ENCODE results near the gene PRKRIP1. TPM values are rescaled to one million over a fixed set of nuclear protein-coding genes. Genes with fewer than 3 reads are reported as not detected.

The PRKRIP1 gene
- total and polyA plus RNA-seq, 2 donors from 2014 or later = 20.8 to 25.9 TPM

DNA sequence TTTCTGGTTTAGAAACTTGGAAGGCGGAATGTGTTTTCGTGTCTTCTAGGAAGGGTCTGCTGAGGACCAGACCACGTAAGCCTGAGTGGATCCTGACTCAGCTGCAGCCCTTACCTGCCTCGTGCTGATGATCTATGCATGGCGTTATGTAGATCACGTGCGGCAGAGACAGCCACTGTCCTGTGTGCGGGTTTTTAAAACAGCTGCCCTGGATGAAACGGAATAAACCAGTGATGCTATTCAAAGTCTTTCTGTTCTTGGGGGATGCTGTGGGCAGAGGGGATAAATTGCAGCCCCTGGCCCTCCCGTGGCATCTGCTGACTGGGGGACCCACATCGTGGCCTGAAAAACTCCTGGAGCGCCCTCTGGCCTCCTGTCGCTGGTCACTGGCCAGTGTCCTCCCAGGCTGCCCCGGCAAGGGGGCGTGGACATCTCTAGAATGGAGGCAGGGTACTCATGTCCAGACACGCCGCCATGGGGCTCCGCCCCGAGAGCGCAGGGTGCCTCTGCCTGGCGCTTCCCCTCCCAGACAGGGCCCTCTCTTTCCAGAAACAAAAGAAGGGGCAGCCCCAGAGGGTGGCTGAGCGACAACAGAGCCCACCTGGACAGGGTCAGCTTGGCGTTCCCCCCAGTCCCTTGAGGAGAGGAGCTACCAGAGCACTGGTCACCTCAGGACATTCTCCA lies 55.4 kb downstream of the PRKRIP1 start:
- peaks cover 0 to 2% (median 0%) of the 10 kb centered on the region in 3 donors for H3K4me1 ChIP-seq (ENCODE audit: control insufficient read depth in 2 of 3, insufficient read depth in 2 of 3, low read depth in 1 of 3, low read length in 3 of 3)
- no peak overlapping the region for H3K4me3 ChIP-seq (ENCODE audit: low read length in 3 of 3)
- DNase-seq (peak in 2 of 5 donors; percentile 33 to 57), FAIRE-seq (no peak)
- H3K9me3 ChIP-seq (ENCODE audit: control insufficient read depth in 2 of 3, insufficient read depth in 1 of 3, low read length in 3 of 3) = no peaks in the 10 kb centered on the region
- no peaks in the 10 kb centered on the region for H3K27me3 ChIP-seq (ENCODE audit: control insufficient read depth, insufficient read depth, low read length)
- no peak overlapping the region for H3K9ac ChIP-seq (ENCODE audit: low read length in 3 of 3)
- TF ChIP-seq, protein P1, sequence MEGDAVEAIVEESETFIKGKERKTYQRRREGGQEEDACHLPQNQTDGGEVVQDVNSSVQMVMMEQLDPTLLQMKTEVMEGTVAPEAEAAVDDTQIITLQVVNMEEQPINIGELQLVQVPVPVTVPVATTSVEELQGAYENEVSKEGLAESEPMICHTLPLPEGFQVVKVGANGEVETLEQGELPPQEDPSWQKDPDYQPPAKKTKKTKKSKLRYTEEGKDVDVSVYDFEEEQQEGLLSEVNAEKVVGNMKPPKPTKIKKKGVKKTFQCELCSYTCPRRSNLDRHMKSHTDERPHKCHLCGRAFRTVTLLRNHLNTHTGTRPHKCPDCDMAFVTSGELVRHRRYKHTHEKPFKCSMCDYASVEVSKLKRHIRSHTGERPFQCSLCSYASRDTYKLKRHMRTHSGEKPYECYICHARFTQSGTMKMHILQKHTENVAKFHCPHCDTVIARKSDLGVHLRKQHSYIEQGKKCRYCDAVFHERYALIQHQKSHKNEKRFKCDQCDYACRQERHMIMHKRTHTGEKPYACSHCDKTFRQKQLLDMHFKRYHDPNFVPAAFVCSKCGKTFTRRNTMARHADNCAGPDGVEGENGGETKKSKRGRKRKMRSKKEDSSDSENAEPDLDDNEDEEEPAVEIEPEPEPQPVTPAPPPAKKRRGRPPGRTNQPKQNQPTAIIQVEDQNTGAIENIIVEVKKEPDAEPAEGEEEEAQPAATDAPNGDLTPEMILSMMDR (IDR thresholded peaks at IDR 0.05; ENCODE audit: borderline replicate concordance, extremely low read depth, insufficient read depth) = no peak
- intact Hi-C loops (cut with DNase I) = no loop called here
- no peak overlapping the region for H3K27ac ChIP-seq (ENCODE audit: low read depth in 2 of 2, low read length in 2 of 2)
- H3K36me3 ChIP-seq (ENCODE audit: control insufficient read depth in 2 of 3, insufficient read depth in 3 of 3, low read length in 3 of 3) = peaks cover 0 to 5% (median 0%) of the 10 kb centered on the region in 3 donors

DNA sequence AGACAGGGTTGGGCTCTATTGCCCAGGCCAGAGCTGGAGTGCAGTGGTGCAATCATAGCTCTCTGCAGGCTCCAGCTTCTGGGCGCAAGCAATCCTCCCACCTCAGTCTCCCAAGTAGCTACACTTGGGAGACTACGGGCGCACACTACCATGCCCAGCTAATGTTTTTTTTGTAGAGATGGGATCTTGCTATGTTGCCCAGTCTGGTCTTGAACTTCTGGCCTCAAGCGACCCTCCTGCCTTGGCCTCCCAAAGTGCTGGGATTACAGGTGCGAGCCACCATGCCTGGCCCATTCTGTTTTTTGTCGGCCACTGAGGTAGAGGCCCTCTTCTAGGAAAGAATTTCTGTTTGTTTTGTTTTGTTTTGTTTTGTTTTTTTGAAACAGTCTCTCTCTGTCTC lies 56.3 kb downstream of the PRKRIP1 start:
- Histone ChIP-seq H3K27me3 (ENCODE audit: control insufficient read depth, insufficient read depth, low read length) (no peaks in the 10 kb centered on the region), H3K4me1 (ENCODE audit: control insufficient read depth in 2 of 3, insufficient read depth in 2 of 3, low read depth in 1 of 3, low read length in 3 of 3) (peaks cover 0 to 2% (median 0%) of the 10 kb centered on the region in 3 donors), H3K9ac (ENCODE audit: low read length in 3 of 3) (no peak overlapping the region), H3K9me3 (ENCODE audit: control insufficient read depth in 2 of 3, insufficient read depth in 1 of 3, low read length in 3 of 3) (no peaks in the 10 kb centered on the region), H3K36me3 (ENCODE audit: control insufficient read depth in 2 of 3, insufficient read depth in 3 of 3, low read length in 3 of 3) (peaks cover 0 to 2% (median 0%) of the 10 kb centered on the region in 3 donors), H3K27ac (ENCODE audit: low read depth in 2 of 2, low read length in 2 of 2) (no peak overlapping the region), H3K4me3 (ENCODE audit: low read length in 3 of 3) (no peak overlapping the region)
- TF ChIP-seq, protein P1 (IDR thresholded peaks at IDR 0.05; ENCODE audit: borderline replicate concordance, extremely low read depth, insufficient read depth) = no peak
- intact Hi-C loops (cut with DNase I) = no loop called here
- FAIRE-seq (no peak), DNase-seq (no peak)

DNA sequence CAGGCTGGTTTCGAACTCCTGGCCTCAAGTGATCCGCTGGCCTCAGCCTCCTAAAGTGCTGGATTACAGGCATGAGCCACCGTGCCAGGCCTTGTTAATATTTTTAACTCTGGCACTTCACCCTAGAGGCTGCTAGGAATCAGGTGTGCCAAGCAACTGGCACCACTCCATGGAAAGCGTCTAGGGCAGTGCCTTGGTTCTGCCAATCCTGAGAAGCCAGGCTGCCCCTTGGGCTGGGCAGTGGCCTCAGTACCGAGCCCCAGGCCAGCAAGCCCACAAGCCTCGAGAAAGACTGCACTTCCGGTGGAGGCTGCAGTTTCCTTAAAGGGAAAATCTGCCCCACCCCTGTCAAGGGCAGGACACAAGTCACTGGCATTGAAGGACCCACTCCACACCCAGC lies 57.2 kb downstream of the PRKRIP1 start:
- no peaks in the 10 kb centered on the region for H3K27me3 ChIP-seq (ENCODE audit: control insufficient read depth, insufficient read depth, low read length)
- H3K9ac ChIP-seq (ENCODE audit: low read length in 3 of 3) = no peak overlapping the region
- no peak overlapping the region for H3K4me3 ChIP-seq (ENCODE audit: low read length in 3 of 3)
- H3K9me3 ChIP-seq (ENCODE audit: control insufficient read depth in 2 of 3, insufficient read depth in 1 of 3, low read length in 3 of 3) = no peaks in the 10 kb centered on the region
- TF ChIP-seq, protein P1 (IDR thresholded peaks at IDR 0.05; ENCODE audit: borderline replicate concordance, extremely low read depth, insufficient read depth) = no peak
- H3K27ac ChIP-seq (ENCODE audit: low read depth in 2 of 2, low read length in 2 of 2) = no peak overlapping the region
- DNase-seq (no peak), FAIRE-seq (no peak)
- H3K36me3 ChIP-seq (ENCODE audit: control insufficient read depth in 2 of 3, insufficient read depth in 3 of 3, low read length in 3 of 3) = peaks cover 0 to 7% (median 6%) of the 10 kb centered on the region in 3 donors
- H3K4me1 ChIP-seq (ENCODE audit: control insufficient read depth in 2 of 3, insufficient read depth in 2 of 3, low read depth in 1 of 3, low read length in 3 of 3) = peaks cover 0 to 2% (median 0%) of the 10 kb centered on the region in 3 donors
- intact Hi-C loops (cut with DNase I) = no loop called here

Measured in kidney (tissue), 14 donors.